CD14-positive monocyte (primary cell): ENCODE measurements around the gene SUSD6. TPM values are rescaled to one million over a fixed set of nuclear protein-coding genes. Genes with fewer than 3 reads are reported as not detected.
"Not testable (repeated sequence)": the region's sequence is repeated elsewhere in the genome, so short reads cannot be mapped to it uniquely, and the experiment has no call there.

Source experiments
- DNase-seq, 3 donors: peaks; one replicate each; pipeline ENCODE4 v3.0.0-alpha.2; 2011 to 2022
- H2AFZ ChIP-seq: 2 replicates; pipeline ENCODE4 v1.6.0; 2012; ENCODE audit warnings: mild to moderate bottlenecking, low read depth, low read length, inconsistent platforms; ENCODE audit not compliant: insufficient read depth, poor library complexity, severe bottlenecking
- H3K27ac ChIP-seq, 2 donors: 1 replicate in 1 of 2; 2 replicates in 1 of 2; pipeline ENCODE4 v1.5.1; 2012 to 2013; ENCODE audit warnings: low read length in 2 of 2, control low read depth in 1 of 2, inconsistent platforms in 1 of 2, low read depth in 1 of 2, mild to moderate bottlenecking in 1 of 2
- H3K27me3 ChIP-seq, 2 donors: one replicate each; pipeline versions ENCODE4 v1.6.0 to v1.6.1; 2011 to 2013; ENCODE audit warnings: low read length in 2 of 2; ENCODE audit not compliant: control insufficient read depth in 2 of 2, insufficient read depth in 2 of 2
- H3K36me3 ChIP-seq, 2 donors: replicated peaks in 1 of 2; 1 replicate in 1 of 2; 2 replicates in 1 of 2; pipeline versions ENCODE4 v1.5.1 to v1.6.1; 2012 to 2013; ENCODE audit warnings: low read length in 2 of 2, control low read depth in 1 of 2, inconsistent platforms in 1 of 2, mild to moderate bottlenecking in 1 of 2; ENCODE audit not compliant: insufficient read depth in 2 of 2, control insufficient read depth in 1 of 2
- H3K4me1 ChIP-seq, 2 donors: 1 replicate in 1 of 2; 2 replicates in 1 of 2; pipeline versions ENCODE4 v1.5.1 to v1.6.1; 2012 to 2013; ENCODE audit warnings: low read length in 2 of 2, control low read depth in 1 of 2, inconsistent platforms in 1 of 2, mild to moderate bottlenecking in 1 of 2, moderate library complexity in 1 of 2; ENCODE audit not compliant: insufficient read depth in 2 of 2, control insufficient read depth in 1 of 2
- H3K4me2 ChIP-seq: replicated peaks from 2 replicates; pipeline ENCODE3; 2012; ENCODE audit warnings: low read length, moderate library complexity, mild to moderate bottlenecking; ENCODE audit not compliant: poor library complexity, severe bottlenecking; ENCODE audit errors: extremely low read depth
- H3K4me3 ChIP-seq, 3 experiments: fragments of 200-600 bp in 1 of 3; sonication (generic) in 1 of 3; replicated peaks in 1 of 3; 1 replicate in 2 of 3; 2 replicates in 1 of 3; pipeline ENCODE4 v1.5.1; 2011 to 2013; ENCODE audit warnings: low read length in 3 of 3, mild to moderate bottlenecking in 3 of 3, control low read depth in 2 of 3, low read depth in 2 of 3, inconsistent platforms in 1 of 3, moderate library complexity in 1 of 3
- H3K79me2 ChIP-seq: 2 replicates; pipeline ENCODE4 v1.6.0; 2012; ENCODE audit warnings: mild to moderate bottlenecking, control low read depth, inconsistent platforms, low read length, moderate library complexity; ENCODE audit not compliant: insufficient read depth
- H3K9ac ChIP-seq: 2 replicates; pipeline ENCODE4 v1.6.0; 2017; ENCODE audit warnings: low read length, mild to moderate bottlenecking; ENCODE audit not compliant: insufficient read depth, poor library complexity, severe bottlenecking
- H3K9me3 ChIP-seq, 2 donors: replicated peaks in 1 of 2; 1 replicate in 1 of 2; 2 replicates in 1 of 2; pipeline versions ENCODE4 v1.5.1 to v1.6.1; 2012 to 2013; ENCODE audit warnings: low read length in 2 of 2, control low read depth in 1 of 2; ENCODE audit not compliant: control insufficient read depth in 1 of 2, insufficient read depth in 1 of 2
- H4K20me1 ChIP-seq: 2 replicates; pipeline ENCODE4 v1.6.0; 2012; ENCODE audit warnings: mild to moderate bottlenecking, low read length, control low read depth, moderate library complexity; ENCODE audit not compliant: insufficient read depth
- H3K27ac Mint-ChIP-seq, 7 donors: one replicate each; pipeline ENCODE4 v1.8.0; 2020; ENCODE audit warnings: mild to moderate bottlenecking in 7 of 7, mixed read lengths in 7 of 7, moderate library complexity in 6 of 7, inconsistent platforms in 2 of 7
- H3K27me3 Mint-ChIP-seq, 3 donors: one replicate each; pipeline ENCODE4 v1.8.0; 2021 to 2022; ENCODE audit warnings: low read depth in 3 of 3, mild to moderate bottlenecking in 3 of 3, mixed read lengths in 3 of 3, moderate library complexity in 3 of 3, inconsistent platforms in 1 of 3
- H3K36me3 Mint-ChIP-seq, 2 donors: one replicate each; pipeline ENCODE4 v1.8.0; 2020; ENCODE audit warnings: mixed read lengths in 2 of 2, inconsistent platforms in 1 of 2, mild to moderate bottlenecking in 1 of 2
- H3K4me1 Mint-ChIP-seq: one replicate; pipeline ENCODE4 v1.8.0; 2020; ENCODE audit warnings: mild to moderate bottlenecking, mixed read lengths
- H3K4me3 Mint-ChIP-seq, 2 donors: one replicate each; pipeline ENCODE4 v1.8.0; 2020; ENCODE audit warnings: mild to moderate bottlenecking in 2 of 2, mixed read lengths in 2 of 2, moderate library complexity in 1 of 2
- H3K9me3 Mint-ChIP-seq, 7 donors: one replicate each; pipeline ENCODE4 v1.8.0; 2020 to 2022; ENCODE audit warnings: mixed read lengths in 7 of 7, mild to moderate bottlenecking in 6 of 7, moderate library complexity in 6 of 7, inconsistent platforms in 2 of 7
- WGBS: methylation state at CpG from one replicate; pipeline ENCODE4 v1.1.5; 2013; ENCODE audit warnings: missing lambda C conversion rate; ENCODE audit not compliant: insufficient coverage; 5-methylcytosine and 5-hydroxymethylcytosine counted together
- intact Hi-C, 2 donors: fragments of 100-400 bp; cut with micrococcal nuclease; formaldehyde crosslinking; loops; one replicate each; pipeline versions ENCODE4 v1.15.0 to v1.15.1; 2023
- polyA plus RNA-seq, 3 donors: library from polyadenylated mRNA; depleted of rRNA in 1 of 3; unstranded in 2 of 3; stranded (reverse) in 1 of 3; fragments of 300-500 nt in 2 of 3; fragments of >200 nt in 1 of 3; fragmentation: Illumina TruSeq in 2 of 3; gene quantifications; 1 replicate in 2 of 3; 2 replicates in 1 of 3; pipeline ENCODE4 v1.2.3, GENCODE V29; 2012 to 2021
- TF ChIP-seq, protein P1 (sequence below): fragments of 200-600 bp; IDR thresholded peaks from one replicate; pipeline ENCODE4 v1.8.0; 2022; ENCODE audit warnings: antibody characterized with exemption, mild to moderate bottlenecking

The SUSD6 gene
- polyA plus RNA-seq, 3 donors = 17.3 to 81.8 (median 30.1) TPM

DNA sequence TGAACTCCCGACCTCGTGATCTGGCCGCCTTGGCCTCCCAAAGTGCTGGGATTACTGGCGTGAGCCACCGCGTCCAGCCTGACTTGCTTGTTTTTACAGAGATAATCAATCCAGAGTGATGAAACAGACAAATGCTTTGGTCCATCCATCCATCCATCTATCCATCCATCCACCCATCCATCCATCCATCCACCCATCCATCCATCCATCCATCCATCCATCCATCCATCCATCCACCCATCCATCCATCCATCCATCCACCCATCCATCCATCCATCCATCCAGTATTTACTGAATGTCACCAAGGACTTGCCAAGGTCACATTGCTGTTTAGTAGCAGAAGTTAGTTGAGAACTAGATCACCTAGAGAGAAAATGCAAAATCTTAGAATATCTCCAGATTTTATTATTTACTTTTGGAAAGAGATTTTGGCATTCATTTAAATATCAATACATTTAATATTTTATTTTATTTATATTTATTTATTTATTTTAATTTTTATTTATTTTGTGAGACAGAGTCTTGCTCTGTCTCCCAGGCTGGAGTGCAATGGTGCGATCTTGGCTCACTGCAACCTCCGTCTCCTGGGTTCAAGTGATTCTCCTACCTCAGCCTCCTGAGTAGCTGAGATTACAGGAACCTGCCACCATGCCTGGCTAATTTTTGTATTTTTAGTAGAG lies 120.7 kb downstream of the SUSD6 start:
- H3K9ac ChIP-seq, H3K27ac ChIP-seq, H3K27me3 ChIP-seq, H4K20me1 ChIP-seq, H3K36me3 ChIP-seq, H3K4me1 Mint-ChIP-seq, H3K79me2 ChIP-seq, H3K4me3 Mint-ChIP-seq, H3K27ac Mint-ChIP-seq, H3K4me1 ChIP-seq, H3K4me3 ChIP-seq, H3K9me3 ChIP-seq, H3K9me3 Mint-ChIP-seq, intact Hi-C loops, DNase-seq, H3K4me2 ChIP-seq, H2AFZ ChIP-seq, H3K36me3 Mint-ChIP-seq: not testable (repeated sequence)
- peaks cover 7 to 13% (median 10%) of the 10 kb centered on the region in 3 donors for H3K27me3 Mint-ChIP-seq
- WGBS = 100% methylated on average over 3 of the region's 8 CpGs

DNA sequence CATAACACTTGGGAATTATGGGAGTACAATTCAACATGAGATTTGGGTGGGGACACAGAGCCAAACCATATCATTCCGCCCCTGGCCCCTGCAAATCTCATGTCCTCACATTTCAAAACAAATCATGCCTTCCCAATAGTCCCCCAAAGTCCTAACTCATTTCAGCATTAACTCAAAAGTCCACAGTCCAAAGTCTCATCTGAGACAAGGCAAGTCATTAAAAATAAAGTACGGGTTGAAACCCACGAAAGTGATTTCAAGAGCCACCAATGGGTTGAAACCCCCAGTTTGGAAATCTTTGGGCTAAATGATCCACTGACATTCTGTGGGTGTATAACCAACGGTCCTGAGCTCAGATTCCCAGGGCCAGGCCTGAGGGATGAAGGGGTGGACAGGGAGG lies 125.0 kb downstream of the SUSD6 start:
- H3K9me3 ChIP-seq, H3K9me3 Mint-ChIP-seq, H3K36me3 ChIP-seq, H3K4me3 ChIP-seq, H3K4me1 Mint-ChIP-seq, DNase-seq, intact Hi-C loops, H3K27ac Mint-ChIP-seq, H3K79me2 ChIP-seq, H3K4me2 ChIP-seq, H2AFZ ChIP-seq, H3K9ac ChIP-seq, H3K4me3 Mint-ChIP-seq, H3K27ac ChIP-seq, H3K4me1 ChIP-seq, H4K20me1 ChIP-seq, H3K27me3 ChIP-seq, H3K36me3 Mint-ChIP-seq: not testable (repeated sequence)
- 90% methylated on average over 4 of the region's 4 CpGs for WGBS
- peaks cover 2 to 10% (median 2%) of the 10 kb centered on the region in 3 donors for H3K27me3 Mint-ChIP-seq

- Histone ChIP-seq H3K27ac (no peak overlapping the region), H3K36me3 (no peaks in the 10 kb centered on the region), H3K79me2 (no peaks in the 10 kb centered on the region), H3K27me3 (no peaks in the 10 kb centered on the region), H3K9ac (no peak overlapping the region), H3K4me2 (no peak overlapping the region), H3K9me3 (peaks cover 5 to 12% of the 10 kb centered on the region in 2 donors), H3K4me1 (no peaks in the 10 kb centered on the region), H4K20me1 (no peaks in the 10 kb centered on the region), H3K4me3 (no peak overlapping the region), H2AFZ (no peak overlapping the region)
- WGBS = no CpG with 5 or more reads among the region's 1 CpG
- intact Hi-C loops = no loop called here
- no peak overlapping the region for H3K27ac Mint-ChIP-seq
- H3K9me3 Mint-ChIP-seq = peaks cover 2 to 27% (median 17%) of the 10 kb centered on the region in 7 donors
- no peak for DNase-seq
- H3K4me1 Mint-ChIP-seq = no peaks in the 10 kb centered on the region
- TF ChIP-seq, protein P1, sequence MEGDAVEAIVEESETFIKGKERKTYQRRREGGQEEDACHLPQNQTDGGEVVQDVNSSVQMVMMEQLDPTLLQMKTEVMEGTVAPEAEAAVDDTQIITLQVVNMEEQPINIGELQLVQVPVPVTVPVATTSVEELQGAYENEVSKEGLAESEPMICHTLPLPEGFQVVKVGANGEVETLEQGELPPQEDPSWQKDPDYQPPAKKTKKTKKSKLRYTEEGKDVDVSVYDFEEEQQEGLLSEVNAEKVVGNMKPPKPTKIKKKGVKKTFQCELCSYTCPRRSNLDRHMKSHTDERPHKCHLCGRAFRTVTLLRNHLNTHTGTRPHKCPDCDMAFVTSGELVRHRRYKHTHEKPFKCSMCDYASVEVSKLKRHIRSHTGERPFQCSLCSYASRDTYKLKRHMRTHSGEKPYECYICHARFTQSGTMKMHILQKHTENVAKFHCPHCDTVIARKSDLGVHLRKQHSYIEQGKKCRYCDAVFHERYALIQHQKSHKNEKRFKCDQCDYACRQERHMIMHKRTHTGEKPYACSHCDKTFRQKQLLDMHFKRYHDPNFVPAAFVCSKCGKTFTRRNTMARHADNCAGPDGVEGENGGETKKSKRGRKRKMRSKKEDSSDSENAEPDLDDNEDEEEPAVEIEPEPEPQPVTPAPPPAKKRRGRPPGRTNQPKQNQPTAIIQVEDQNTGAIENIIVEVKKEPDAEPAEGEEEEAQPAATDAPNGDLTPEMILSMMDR = no peak
- peaks cover 0 to 3% (median 1%) of the 10 kb centered on the region in 3 donors for H3K27me3 Mint-ChIP-seq
- H3K36me3 Mint-ChIP-seq = no peaks in the 10 kb centered on the region
- no peak overlapping the region for H3K4me3 Mint-ChIP-seq
Observed at GRCh38 chr14:69741055-69741454, 129.7 kb downstream of the SUSD6 start.
